GM21576 (cell line): ENCODE data around the gene MSL2.
"Not testable (repeated sequence)": the region's sequence is repeated elsewhere in the genome, so short reads cannot be mapped to it uniquely, and the experiment has no call there.

ENCODE experiments used
- ATAC-seq: cut with Tn5 transposase; IDR thresholded peaks from one replicate; pipeline ENCODE4 v1.9.1; 2021; ENCODE audit warnings: mild to moderate bottlenecking, moderate library complexity; ENCODE audit not compliant: unreplicated experiment

Gene MSL2

GRCh38 chr3:136146981-136147729, 49.0 kb downstream of the MSL2 start:
- ATAC-seq: no peak

- not testable (repeated sequence) for ATAC-seq
These were observed 51.7 kb downstream of the MSL2 start for GRCh38 chr3:136144397-136144796.

GRCh38 chr3:136142592-136142991, 53.5 kb downstream of the MSL2 start:
- ATAC-seq: no peak

GRCh38 chr3:136141891-136142290, 54.2 kb downstream of the MSL2 start:
- no peak for ATAC-seq

GRCh38 chr3:136141291-136141785, 54.8 kb downstream of the MSL2 start:
- no peak for ATAC-seq

GRCh38 chr3:136136454-136136853, 59.7 kb downstream of the MSL2 start:
- no peak for ATAC-seq

GRCh38 chr3:136135039-136135802, 60.9 kb downstream of the MSL2 start:
- no peak for ATAC-seq

GRCh38 chr3:136134091-136134490, 62.0 kb downstream of the MSL2 start:
- no peak for ATAC-seq

- not testable (repeated sequence) for ATAC-seq
These were observed 64.5 kb downstream of the MSL2 start for GRCh38 chr3:136131647-136132046.

- no peak for ATAC-seq
These were observed 74.1 kb downstream of the MSL2 start for GRCh38 chr3:136122006-136122405.

- peak; percentile 63 for ATAC-seq
These were observed 75.5 kb downstream of the MSL2 start for GRCh38 chr3:136120373-136121348.

- ATAC-seq: not testable (repeated sequence)
These were observed 76.4 kb downstream of the MSL2 start for GRCh38 chr3:136119783-136120182.

- ATAC-seq: not testable (repeated sequence)
These were observed 76.8 kb downstream of the MSL2 start for GRCh38 chr3:136119332-136119731.

- no peak for ATAC-seq
These were observed 81.7 kb downstream of the MSL2 start for GRCh38 chr3:136114421-136114820.

- ATAC-seq: no peak
These were observed 85.7 kb downstream of the MSL2 start for GRCh38 chr3:136110481-136110880.

GRCh38 chr3:136109499-136109898, 86.6 kb downstream of the MSL2 start:
- ATAC-seq: peak; percentile 99

GRCh38 chr3:136106101-136106500, 90.0 kb downstream of the MSL2 start:
- ATAC-seq: no peak

GRCh38 chr3:136105044-136105443, 91.1 kb downstream of the MSL2 start:
- ATAC-seq: no peak
